Lung (tissue), 12 donors: ENCODE results near the gene ABCC6. TPM values are rescaled to one million over a fixed set of nuclear protein-coding genes. Genes with fewer than 3 reads are reported as not detected.

Experiments
- ATAC-seq: fragments of 200-7000 bp; cut with Tn5 transposase; one replicate; pipeline ENCODE4 v1.9.1; 2020; ENCODE audit warnings: moderate number of reproducible peaks; ENCODE audit not compliant: insufficient read depth, low FRiP score
- DNase-seq, 3 donors: peaks; one replicate each; pipeline ENCODE4 v3.0.0-alpha.2; 2013 to 2017
- H3K27ac ChIP-seq, 2 donors: one replicate each; pipeline ENCODE4 v1.5.1; 2013; ENCODE audit warnings: mild to moderate bottlenecking in 2 of 2, moderate library complexity in 2 of 2, control low read depth in 1 of 2, inconsistent platforms in 1 of 2, low read depth in 1 of 2, low read length in 1 of 2
- H3K27me3 ChIP-seq, 3 donors: one replicate each; pipeline ENCODE4 v1.5.1; 2013; ENCODE audit warnings: low read length in 2 of 3; ENCODE audit not compliant: control insufficient read depth in 3 of 3, insufficient read depth in 3 of 3
- H3K36me3 ChIP-seq, 4 donors: one replicate each; pipeline ENCODE4 v1.5.1; 2013; ENCODE audit warnings: low read length in 4 of 4, mild to moderate bottlenecking in 1 of 4, moderate library complexity in 1 of 4; ENCODE audit not compliant: control insufficient read depth in 4 of 4, insufficient read depth in 4 of 4
- H3K4me1 ChIP-seq, 5 donors: one replicate each; pipeline ENCODE4 v1.5.1; 2013; ENCODE audit warnings: low read length in 5 of 5, mild to moderate bottlenecking in 2 of 5, moderate library complexity in 1 of 5; ENCODE audit not compliant: control insufficient read depth in 5 of 5, insufficient read depth in 5 of 5
- H3K4me3 ChIP-seq: one replicate; pipeline ENCODE4 v1.5.1; 2013; ENCODE audit warnings: mild to moderate bottlenecking, control low read depth, moderate library complexity
- H3K9ac ChIP-seq, 2 donors: one replicate each; pipeline ENCODE4 v1.5.1; 2013; ENCODE audit warnings: low read length in 2 of 2, control low read depth in 1 of 2; ENCODE audit not compliant: insufficient read depth in 1 of 2
- H3K9me3 ChIP-seq, 4 donors: one replicate each; pipeline ENCODE4 v1.5.1; 2013; ENCODE audit warnings: low read length in 3 of 4, mild to moderate bottlenecking in 1 of 4, moderate library complexity in 1 of 4; ENCODE audit not compliant: control insufficient read depth in 4 of 4, insufficient read depth in 3 of 4
- WGBS, 2 donors: extraction: QIAGEN DNeasy Blood & Tissue Kit; methylation state at CpG; one replicate each; pipeline ENCODE4 v1.1.7; 2013; 5-methylcytosine and 5-hydroxymethylcytosine counted together
- polyA plus RNA-seq, 2 donors: library from polyadenylated mRNA; stranded (reverse); fragments of 200-250 nt; gene quantifications; one replicate each; pipeline ENCODE4 v1.2.1, GENCODE V29; 2013
- total RNA-seq, 2 donors: library from RNA; depleted of rRNA in 1 of 2; stranded (reverse); fragments of >200 nt in 1 of 2; gene quantifications; one replicate each; pipeline ENCODE4 v1.2.1, GENCODE V29; 2014 to 2021
- TF ChIP-seq, protein P1 (sequence below): IDR thresholded peaks from 2 replicates; pipeline ENCODE4 v1.5.1; 2012; ENCODE audit warnings: mild to moderate bottlenecking; ENCODE audit errors: control extremely low read depth, extremely low read depth
- donor health status: control.
- donor health status: control.
- donor health status: Bipolar disorder and iron deficiency.
- donor health status: healthy.
- donor health status: DM: yes; HTN: yes; CAD: no.

Gene ABCC6
- total and polyA plus RNA-seq, 4 donors: 10.0 to 37.0 (median 23.9) TPM

DNA sequence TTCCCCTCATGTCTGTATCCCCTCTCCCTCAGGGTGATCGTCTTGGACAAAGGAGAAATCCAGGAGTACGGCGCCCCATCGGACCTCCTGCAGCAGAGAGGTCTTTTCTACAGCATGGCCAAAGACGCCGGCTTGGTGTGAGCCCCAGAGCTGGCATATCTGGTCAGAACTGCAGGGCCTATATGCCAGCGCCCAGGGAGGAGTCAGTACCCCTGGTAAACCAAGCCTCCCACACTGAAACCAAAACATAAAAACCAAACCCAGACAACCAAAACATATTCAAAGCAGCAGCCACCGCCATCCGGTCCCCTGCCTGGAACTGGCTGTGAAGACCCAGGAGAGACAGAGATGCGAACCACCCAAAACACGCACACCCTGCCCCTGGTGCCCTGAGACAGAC lies 82.2 kb downstream of the ABCC6 start:
- no peaks in the 10 kb centered on the region for H3K4me1 ChIP-seq
- H3K9me3 ChIP-seq: no peaks in the 10 kb centered on the region
- DNase-seq (no peak), ATAC-seq (no peak)
- no peak overlapping the region for H3K9ac ChIP-seq
- WGBS, 2 donors: 97 to 99% methylated on average over 11 of the region's 11 CpGs
- no peak overlapping the region for H3K4me3 ChIP-seq
- H3K27me3 ChIP-seq: no peaks in the 10 kb centered on the region
- H3K36me3 ChIP-seq: peaks cover 31 to 54% (median 36%) of the 10 kb centered on the region in 4 donors
- TF ChIP-seq, protein P1, sequence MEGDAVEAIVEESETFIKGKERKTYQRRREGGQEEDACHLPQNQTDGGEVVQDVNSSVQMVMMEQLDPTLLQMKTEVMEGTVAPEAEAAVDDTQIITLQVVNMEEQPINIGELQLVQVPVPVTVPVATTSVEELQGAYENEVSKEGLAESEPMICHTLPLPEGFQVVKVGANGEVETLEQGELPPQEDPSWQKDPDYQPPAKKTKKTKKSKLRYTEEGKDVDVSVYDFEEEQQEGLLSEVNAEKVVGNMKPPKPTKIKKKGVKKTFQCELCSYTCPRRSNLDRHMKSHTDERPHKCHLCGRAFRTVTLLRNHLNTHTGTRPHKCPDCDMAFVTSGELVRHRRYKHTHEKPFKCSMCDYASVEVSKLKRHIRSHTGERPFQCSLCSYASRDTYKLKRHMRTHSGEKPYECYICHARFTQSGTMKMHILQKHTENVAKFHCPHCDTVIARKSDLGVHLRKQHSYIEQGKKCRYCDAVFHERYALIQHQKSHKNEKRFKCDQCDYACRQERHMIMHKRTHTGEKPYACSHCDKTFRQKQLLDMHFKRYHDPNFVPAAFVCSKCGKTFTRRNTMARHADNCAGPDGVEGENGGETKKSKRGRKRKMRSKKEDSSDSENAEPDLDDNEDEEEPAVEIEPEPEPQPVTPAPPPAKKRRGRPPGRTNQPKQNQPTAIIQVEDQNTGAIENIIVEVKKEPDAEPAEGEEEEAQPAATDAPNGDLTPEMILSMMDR: no peak
- H3K27ac ChIP-seq: no peak overlapping the region

DNA sequence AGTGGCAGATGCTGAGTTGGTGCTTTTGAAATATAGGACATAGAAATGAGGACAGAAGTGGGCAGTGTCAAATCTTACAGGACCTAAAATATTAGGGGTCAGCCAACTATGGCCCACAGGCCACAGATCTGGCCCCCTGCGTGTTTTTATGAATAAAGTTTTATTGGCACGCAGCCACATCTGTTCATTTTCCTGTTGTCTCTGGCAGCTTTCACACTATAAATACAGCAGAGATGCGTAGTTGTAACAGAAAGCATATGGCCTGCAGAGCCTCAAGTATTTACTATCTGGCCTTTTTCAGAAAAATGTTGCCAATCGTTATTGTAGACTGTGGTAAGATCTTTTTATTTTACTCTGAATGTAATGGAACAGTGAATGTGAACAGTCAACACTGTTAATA lies 82.8 kb downstream of the ABCC6 start:
- no peaks in the 10 kb centered on the region for H3K4me1 ChIP-seq
- TF ChIP-seq, protein P1: no peak
- no peak overlapping the region for H3K9ac ChIP-seq
- 89 to 94% methylated on average over 4 of the region's 4 CpGs for WGBS, 2 donors
- no peak for ATAC-seq
- no peak overlapping the region for H3K4me3 ChIP-seq
- no peak overlapping the region for H3K27ac ChIP-seq
- no peak for DNase-seq
- no peaks in the 10 kb centered on the region for H3K9me3 ChIP-seq
- peaks cover 31 to 53% (median 36%) of the 10 kb centered on the region in 4 donors for H3K36me3 ChIP-seq
- H3K27me3 ChIP-seq: no peaks in the 10 kb centered on the region

DNA sequence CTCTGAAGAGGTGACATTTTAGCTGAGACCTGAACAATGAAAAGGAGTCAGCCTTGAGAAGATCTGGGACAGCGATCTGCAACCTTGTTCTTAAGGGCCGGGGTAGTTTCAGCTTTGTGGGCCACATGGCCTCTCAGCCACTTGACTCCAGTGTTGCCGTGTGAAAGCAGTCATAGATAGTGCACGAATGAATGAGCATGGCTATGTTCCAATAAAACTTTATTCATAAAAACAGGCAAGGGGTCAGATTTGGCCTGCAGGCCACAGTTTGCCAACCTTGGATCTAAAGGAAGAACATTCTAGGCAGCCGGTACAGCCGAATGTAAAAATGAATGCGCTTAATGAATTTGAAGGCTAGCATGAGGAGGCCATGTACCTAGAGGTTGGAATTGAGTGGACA lies 83.5 kb downstream of the ABCC6 start:
- no peak overlapping the region for H3K27ac ChIP-seq
- ATAC-seq (no peak), DNase-seq (no peak)
- 93 to 96% methylated on average over 7 of the region's 7 CpGs for WGBS, 2 donors
- TF ChIP-seq, protein P1: no peak
- no peaks in the 10 kb centered on the region for H3K9me3 ChIP-seq
- H3K36me3 ChIP-seq: peaks cover 31 to 51% (median 39%) of the 10 kb centered on the region in 4 donors
- H3K9ac ChIP-seq: no peak overlapping the region
- H3K4me1 ChIP-seq: no peaks in the 10 kb centered on the region
- H3K27me3 ChIP-seq: no peaks in the 10 kb centered on the region
- no peak overlapping the region for H3K4me3 ChIP-seq

DNA sequence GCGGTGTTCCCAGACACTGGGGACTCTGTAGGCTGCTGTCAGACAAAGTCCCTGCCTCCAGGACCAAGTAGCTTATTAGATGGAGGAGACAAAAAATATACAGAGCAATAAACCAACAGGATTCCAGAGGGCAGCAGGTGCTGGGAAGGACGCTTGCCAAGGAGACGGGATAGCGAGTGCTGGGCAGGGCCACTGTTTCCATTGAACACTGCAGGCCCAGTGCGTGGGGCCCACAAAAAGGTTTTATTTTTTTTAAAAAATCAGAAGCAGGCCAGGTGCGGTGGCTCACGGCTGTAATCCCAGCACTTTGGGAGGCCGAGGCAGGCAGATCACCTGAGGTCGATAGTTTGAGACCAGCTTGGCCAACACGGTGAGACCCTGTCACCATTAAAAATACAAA lies 84.2 kb downstream of the ABCC6 start:
- Histone ChIP-seq H3K9me3 (no peaks in the 10 kb centered on the region), H3K9ac (no peak overlapping the region), H3K4me1 (no peaks in the 10 kb centered on the region), H3K27ac (no peak overlapping the region), H3K4me3 (no peak overlapping the region), H3K27me3 (no peaks in the 10 kb centered on the region), H3K36me3 (peaks cover 31 to 52% (median 43%) of the 10 kb centered on the region in 4 donors)
- TF ChIP-seq, protein P1: no peak
- DNase-seq: no peak
- no peak for ATAC-seq
- 99% methylated on average over 10 of the region's 10 CpGs for WGBS, 2 donors
